BJ (cell line): Measurements from ENCODE around the gene SLC22A16. TPM values are rescaled to one million over a fixed set of nuclear protein-coding genes. Genes with fewer than 3 reads are reported as not detected.
"Not testable (repeated sequence)": the region's sequence is repeated elsewhere in the genome, so short reads cannot be mapped to it uniquely, and the experiment has no call there.

Source experiments
- CTCF ChIA-PET: fragments of 350-600 bp; formaldehyde crosslinking; extraction: SDS; loops from one replicate; lab custom pipeline; 2021; ENCODE audit warnings: antibody characterized with exemption, inconsistent platforms; lab: Yijun Ruan, JAX
- POLR2A ChIA-PET: fragments of 300-600 bp; sonication (Branson Sonifier 250); formaldehyde crosslinking; extraction: SDS; loops from one replicate; lab custom pipeline; 2021; ENCODE audit warnings: antibody characterized with exemption; lab: Charles Lee
- DNase-seq: peaks from one replicate; pipeline ENCODE4 v3.0.0-alpha.2; 2011; ENCODE audit warnings: low read depth
- H3K27me3 ChIP-seq: 2 replicates; pipeline ENCODE4 v1.6.0; 2011; ENCODE audit warnings: low read length; ENCODE audit not compliant: control insufficient read depth, insufficient read depth
- H3K36me3 ChIP-seq: 2 replicates; pipeline ENCODE4 v1.5.1; 2011; ENCODE audit warnings: low read length; ENCODE audit not compliant: control insufficient read depth, insufficient read depth
- H3K4me3 ChIP-seq: 2 replicates; pipeline ENCODE4 v1.5.1; 2011; ENCODE audit warnings: low read depth, mild to moderate bottlenecking, control low read depth, low read length
- polyA plus RNA-seq: library from polyadenylated mRNA; depleted of rRNA; stranded (reverse); fragments of >200 nt; gene quantifications from 2 replicates; pipeline ENCODE4 v1.2.3, GENCODE V29; 2011
- TF ChIP-seq, protein P1 (sequence below): IDR thresholded peaks from 2 replicates; pipeline ENCODE4 v1.5.1; 2011; ENCODE audit warnings: low read depth, mild to moderate bottlenecking, control low read depth, inconsistent platforms, low read length, moderate library complexity; ENCODE audit not compliant: insufficient read depth

The SLC22A16 gene
- polyA plus RNA-seq, 1 experiment = not detected

DNA sequence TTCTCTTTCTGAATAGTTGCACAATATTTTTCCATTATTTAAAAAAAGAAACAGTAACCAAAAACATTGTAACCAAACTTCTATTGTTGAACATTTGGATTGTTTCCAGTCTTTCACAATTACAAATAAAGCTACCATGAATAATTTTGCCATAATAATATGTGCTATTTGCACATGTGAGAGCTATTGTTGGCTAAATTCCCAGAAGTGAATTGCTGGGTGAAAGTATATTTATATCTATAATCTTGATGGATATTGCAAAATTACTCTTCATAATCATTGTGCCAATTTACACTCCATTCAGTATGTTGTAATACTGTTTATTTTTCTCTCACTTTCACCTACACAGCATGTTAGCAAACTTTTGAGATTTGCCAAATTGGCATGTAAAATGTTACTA, 36.6 kb upstream of the SLC22A16 start:
- no peak overlapping the region for H3K4me3 ChIP-seq
- POLR2A ChIA-PET = interaction anchor here (0.6 kb wide), 1 partner anchor 451 kb away, joined by 4 read pairs; no protein-coding TSS in a partner anchor
- TF ChIP-seq, protein P1, sequence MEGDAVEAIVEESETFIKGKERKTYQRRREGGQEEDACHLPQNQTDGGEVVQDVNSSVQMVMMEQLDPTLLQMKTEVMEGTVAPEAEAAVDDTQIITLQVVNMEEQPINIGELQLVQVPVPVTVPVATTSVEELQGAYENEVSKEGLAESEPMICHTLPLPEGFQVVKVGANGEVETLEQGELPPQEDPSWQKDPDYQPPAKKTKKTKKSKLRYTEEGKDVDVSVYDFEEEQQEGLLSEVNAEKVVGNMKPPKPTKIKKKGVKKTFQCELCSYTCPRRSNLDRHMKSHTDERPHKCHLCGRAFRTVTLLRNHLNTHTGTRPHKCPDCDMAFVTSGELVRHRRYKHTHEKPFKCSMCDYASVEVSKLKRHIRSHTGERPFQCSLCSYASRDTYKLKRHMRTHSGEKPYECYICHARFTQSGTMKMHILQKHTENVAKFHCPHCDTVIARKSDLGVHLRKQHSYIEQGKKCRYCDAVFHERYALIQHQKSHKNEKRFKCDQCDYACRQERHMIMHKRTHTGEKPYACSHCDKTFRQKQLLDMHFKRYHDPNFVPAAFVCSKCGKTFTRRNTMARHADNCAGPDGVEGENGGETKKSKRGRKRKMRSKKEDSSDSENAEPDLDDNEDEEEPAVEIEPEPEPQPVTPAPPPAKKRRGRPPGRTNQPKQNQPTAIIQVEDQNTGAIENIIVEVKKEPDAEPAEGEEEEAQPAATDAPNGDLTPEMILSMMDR = no peak

DNA sequence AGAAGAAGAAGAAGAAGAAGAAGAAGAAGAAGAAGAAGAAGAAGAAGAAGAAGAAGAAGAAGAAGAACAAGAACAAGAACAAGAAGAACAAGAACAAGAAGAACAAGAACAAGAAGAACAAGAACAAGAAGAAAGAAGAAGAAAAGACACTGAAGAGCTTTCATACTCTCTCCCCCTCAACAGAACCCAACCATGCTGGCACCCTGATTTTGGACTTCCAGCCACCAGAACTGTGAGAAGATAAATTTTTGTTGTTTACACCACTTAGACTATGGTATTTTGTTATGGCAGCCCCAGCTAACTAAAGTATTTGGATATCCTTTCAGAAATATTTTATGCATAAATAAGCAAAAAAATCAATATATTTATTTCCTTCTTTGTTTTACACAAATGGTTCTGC, 36.1 kb upstream of the SLC22A16 start:
- CTCF ChIA-PET, H3K36me3 ChIP-seq, H3K27me3 ChIP-seq, DNase-seq, H3K4me3 ChIP-seq, POLR2A ChIA-PET: not testable (repeated sequence)

More for the DNA sequence above, 36.6 kb upstream of the SLC22A16 start:
- CTCF ChIA-PET = no interaction called here
- DNase-seq = no peak
- H3K36me3 ChIP-seq = no peaks in the 10 kb centered on the region
- H3K27me3 ChIP-seq = no peaks in the 10 kb centered on the region; the same call in 1 of the 2 replicates

DNA sequence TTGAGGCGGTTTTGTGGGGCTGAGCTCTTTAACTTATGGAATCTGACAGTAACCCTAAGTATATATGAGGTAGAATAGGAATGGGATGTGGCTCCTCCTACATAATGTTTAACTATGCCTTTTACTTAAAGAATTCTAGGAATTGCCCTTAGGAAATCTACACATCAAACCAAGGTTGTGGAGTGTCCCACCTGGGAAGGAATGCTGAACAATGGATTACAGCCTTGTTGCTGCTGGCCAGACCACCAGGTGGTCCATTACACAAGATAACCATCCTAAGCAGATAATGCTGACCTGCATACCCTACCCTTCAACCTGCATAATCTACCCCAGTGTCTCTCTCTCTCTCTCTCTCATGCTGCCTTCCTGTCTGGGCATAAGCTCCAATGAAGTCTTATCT, 35.0 kb upstream of the SLC22A16 start:
- ChIA-PET POLR2A (no interaction called here), CTCF (interaction anchor here (0.6 kb wide), 1 partner anchor 263 kb away, joined by 3 read pairs; no protein-coding TSS in a partner anchor)
- Histone ChIP-seq H3K36me3 (no peaks in the 10 kb centered on the region), H3K27me3 (no peaks in the 10 kb centered on the region; the same call in 1 of the 2 replicates), H3K4me3 (no peak overlapping the region)
- TF ChIP-seq, protein P1 = no peak
- no peak for DNase-seq

DNA sequence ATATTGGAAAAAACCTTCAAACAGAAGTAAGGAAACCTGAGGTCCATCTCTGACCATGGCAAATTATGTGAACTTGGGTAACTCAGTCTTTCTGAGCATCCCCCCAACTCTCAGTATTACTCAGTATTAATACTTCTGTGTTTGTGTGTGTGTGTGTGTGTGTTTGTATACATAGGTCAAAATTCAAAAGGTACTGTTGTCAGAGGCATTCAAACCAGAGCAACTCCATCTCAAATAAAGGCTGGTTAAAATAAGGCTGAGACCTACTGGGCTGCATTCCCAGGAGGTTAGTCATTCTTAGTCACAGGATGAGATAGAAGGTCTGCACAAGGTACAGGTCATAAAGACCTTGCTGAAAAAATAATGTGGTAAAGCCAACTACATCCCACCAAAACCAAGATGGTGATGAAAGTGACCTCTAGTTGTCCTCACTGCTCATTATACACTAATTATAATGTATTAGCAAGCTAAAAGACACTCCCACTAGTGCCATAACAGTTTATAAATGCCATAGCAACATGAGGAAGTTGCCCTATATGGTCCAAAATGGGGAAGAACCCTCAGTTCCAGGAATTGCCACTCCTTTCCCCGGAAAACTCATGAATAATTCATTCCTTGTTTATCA, 33.3 kb upstream of the SLC22A16 start:
- ChIA-PET CTCF (no interaction called here), POLR2A (no interaction called here)
- Histone ChIP-seq H3K4me3 (no peak overlapping the region), H3K27me3 (no peaks in the 10 kb centered on the region; the same call in 1 of the 2 replicates), H3K36me3 (no peaks in the 10 kb centered on the region)
- no peak for DNase-seq
- TF ChIP-seq, protein P1 = no peak

DNA sequence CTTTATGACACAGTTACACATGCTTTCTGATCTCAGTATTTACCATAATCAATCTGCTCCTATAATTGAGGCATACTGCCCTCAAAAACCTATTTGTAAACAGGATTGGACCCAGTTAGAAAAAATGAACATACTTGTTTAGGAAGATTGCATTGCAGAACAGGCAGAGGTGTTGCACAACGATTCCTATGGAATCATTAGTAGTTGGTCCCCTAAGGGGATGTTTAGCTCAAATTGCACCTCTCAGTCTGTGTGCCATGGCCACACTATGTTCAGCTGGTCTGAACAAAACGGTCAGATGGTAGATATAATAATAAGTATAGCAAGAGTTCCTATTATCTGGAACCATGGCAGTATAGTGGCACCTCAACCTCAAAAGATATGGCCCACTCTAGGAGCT, 28.5 kb upstream of the SLC22A16 start:
- H3K27me3 ChIP-seq, DNase-seq: not testable (repeated sequence)

DNA sequence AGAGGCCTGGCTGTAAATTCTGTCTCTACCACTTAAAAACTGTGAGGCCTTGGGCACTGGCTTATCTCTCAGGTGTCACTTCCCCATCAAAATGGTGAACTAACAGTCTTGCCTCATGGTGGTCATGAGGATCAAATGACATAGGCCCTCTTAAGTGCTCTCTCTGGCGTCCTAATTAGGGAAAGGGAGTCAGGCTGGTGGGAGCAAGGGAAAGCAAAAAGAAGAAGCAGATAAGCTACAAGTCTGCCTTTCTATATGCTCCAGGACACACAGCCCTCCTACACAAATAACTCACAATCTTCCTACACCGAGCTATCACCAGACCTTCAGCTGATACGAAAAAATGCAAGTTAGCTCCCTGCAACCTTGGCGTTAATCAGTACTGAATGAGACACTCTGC, 19.5 kb upstream of the SLC22A16 start:
- H3K36me3 ChIP-seq = no peaks in the 10 kb centered on the region
- ChIA-PET CTCF (no interaction called here), POLR2A (no interaction called here)
- peaks cover 4% of the 10 kb centered on the region; the same call in 1 of the 2 replicates for H3K27me3 ChIP-seq
- H3K4me3 ChIP-seq = no peak overlapping the region
- TF ChIP-seq, protein P1 = no peak
- DNase-seq = no peak

More for the DNA sequence above, 28.5 kb upstream of the SLC22A16 start:
- H3K36me3 ChIP-seq, POLR2A ChIA-PET, H3K4me3 ChIP-seq: not testable (repeated sequence)
- CTCF ChIA-PET = interaction anchor here (0.6 to 1.2 kb wide), 2 partner anchors 9 to 488 kb away, joined by 3 read pairs; no protein-coding TSS in a partner anchor
